ENCODE measurements around the gene IGLL1. TPM values are rescaled to one million over a fixed set of nuclear protein-coding genes. Genes with fewer than 3 reads are reported as not detected.
A peak's percentile ranks its signal among the peaks of the same experiment; 100 is the strongest.
"Not testable (repeated sequence)": the region's sequence is repeated elsewhere in the genome, so short reads cannot be mapped to it uniquely, and the experiment has no call there.

The IGLL1 gene
- total and polyA plus RNA-seq, 4 donors: 0.28 to 1.1 (median 0.33) TPM; not detected in 1

DNA sequence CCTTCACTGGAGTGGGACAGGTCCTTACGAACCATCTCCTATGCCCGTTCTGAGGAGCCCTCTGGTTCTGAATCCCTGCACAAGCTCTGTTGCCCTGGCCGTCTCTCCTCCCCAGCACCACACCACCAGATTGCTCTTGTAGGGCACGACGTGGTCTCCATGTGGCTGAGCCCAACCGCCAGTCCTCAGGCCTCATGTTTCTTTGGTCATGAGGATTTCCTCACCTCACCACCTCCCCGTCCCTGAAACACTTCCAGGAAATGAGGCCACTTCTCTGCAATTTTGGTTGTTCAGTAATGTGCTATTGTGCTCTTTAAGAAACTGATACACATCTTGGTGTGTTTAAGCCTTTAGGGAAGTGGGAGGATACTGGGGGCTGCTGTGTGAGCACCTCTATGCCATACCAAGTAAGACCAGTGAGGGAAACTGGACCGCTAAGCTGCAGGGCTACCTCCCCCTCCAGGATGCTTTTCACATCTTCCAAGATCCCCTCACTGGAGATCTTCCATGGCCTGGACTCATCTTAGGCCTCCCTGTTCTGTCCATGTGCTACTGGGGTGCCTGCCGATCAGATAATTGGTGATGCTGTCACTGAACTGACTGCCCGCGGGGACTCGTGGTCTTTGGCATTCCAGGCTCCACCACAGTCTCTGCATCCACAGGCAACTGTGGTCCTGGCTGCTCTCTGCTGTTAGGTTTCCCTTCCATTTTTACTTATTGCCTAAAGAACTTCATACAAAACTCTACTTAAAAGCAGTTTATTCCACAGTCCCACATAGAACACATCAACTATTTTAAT lies 30.1 kb upstream of the IGLL1 start:
- DNase-seq (ENCODE audit: low read depth in 4 of 6, low spot score in 6 of 6): no peak
- Histone ChIP-seq H3K27me3 (ENCODE audit: control insufficient read depth, insufficient read depth, low read length) (no peaks in the 10 kb centered on the region), H3K9me3 (ENCODE audit: control insufficient read depth, insufficient read depth, low read length) (no peaks in the 10 kb centered on the region), H3K36me3 (ENCODE audit: control insufficient read depth, insufficient read depth, low read length) (peaks cover 21% of the 10 kb centered on the region), H3K4me1 (ENCODE audit: control insufficient read depth, insufficient read depth, low read length) (no peaks in the 10 kb centered on the region), H3K27ac (ENCODE audit: low read depth, low read length) (no peak overlapping the region), H3K4me3 (ENCODE audit: low read depth, low read length) (no peak overlapping the region)
- WGBS (ENCODE audit: insufficient coverage): 81% methylated on average over 9 of the region's 12 CpGs

DNA sequence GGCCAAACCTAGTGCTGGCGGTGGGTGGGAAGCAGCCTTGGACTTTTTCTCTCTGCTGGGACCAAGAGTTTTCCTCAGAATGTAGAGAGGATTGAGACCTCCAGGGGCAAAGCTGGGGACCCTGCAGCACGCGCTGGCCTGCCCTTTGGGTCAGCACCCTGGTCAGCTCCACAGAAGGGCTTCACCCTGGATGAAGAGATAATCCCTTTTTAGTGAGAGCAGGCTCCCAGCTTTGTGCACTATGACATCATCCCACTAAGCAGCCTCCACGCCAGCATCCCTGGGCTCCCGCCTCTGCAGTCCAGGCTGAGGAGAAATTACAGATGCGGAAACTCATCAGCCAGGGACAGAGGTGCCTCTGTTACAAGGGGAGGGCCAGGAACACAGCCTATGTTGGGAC lies 28.5 kb upstream of the IGLL1 start:
- Histone ChIP-seq H3K27me3 (ENCODE audit: control insufficient read depth, insufficient read depth, low read length) (no peaks in the 10 kb centered on the region), H3K4me1 (ENCODE audit: control insufficient read depth, insufficient read depth, low read length) (no peaks in the 10 kb centered on the region), H3K4me3 (ENCODE audit: low read depth, low read length) (no peak overlapping the region), H3K36me3 (ENCODE audit: control insufficient read depth, insufficient read depth, low read length) (peaks cover 21% of the 10 kb centered on the region), H3K27ac (ENCODE audit: low read depth, low read length) (no peak overlapping the region), H3K9me3 (ENCODE audit: control insufficient read depth, insufficient read depth, low read length) (no peaks in the 10 kb centered on the region)
- 44% methylated on average over 4 of the region's 6 CpGs for WGBS (ENCODE audit: insufficient coverage)
- peak in 1 of 6 donors; percentile 3 for DNase-seq (ENCODE audit: low read depth in 4 of 6, low spot score in 6 of 6)

DNA sequence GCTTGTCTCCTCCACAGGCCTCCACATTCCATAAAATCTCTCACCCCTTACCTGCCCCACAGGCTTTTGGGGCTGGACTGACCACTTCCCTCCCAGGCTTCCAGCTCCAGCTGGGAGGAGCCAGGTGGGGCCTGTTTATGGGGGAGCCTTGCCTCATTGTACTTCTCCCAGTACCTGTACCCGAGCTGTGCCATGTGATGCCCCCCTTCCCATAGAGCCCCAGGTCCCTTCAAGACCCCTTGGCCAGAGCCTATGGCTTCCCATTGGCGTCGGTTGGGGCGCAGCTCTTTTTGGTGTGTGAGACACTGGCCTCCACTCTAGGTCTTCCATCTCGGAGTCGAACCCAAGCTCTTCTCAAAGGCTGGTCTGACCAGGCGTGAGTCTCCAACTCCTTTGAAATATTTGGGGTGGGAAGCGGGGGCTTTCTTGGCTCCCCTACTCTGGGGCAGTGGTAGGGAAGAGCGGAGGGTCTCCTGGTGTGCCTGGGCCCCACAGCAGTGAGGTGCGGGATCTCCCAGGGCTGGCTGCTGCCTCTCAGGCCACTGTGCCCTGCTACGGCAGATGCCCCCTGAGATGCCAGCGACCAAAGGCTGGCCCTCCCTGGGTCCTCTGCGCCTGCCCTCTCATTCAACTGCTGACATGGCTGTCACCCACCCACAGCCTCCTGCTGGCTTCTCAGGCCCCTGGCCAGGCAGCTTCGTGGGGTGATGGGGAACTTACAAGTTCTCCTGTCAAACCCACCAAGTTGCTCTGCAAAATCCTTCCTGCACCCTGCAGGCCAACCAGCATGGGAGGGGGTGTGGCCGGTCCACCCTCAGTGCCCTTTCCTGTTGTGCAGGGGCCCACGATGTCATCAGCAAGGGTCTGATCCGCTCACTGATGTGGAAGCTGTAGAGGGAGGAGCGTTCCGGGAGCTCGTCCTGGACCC lies 26.4 kb upstream of the IGLL1 start:
- 88% methylated on average over 15 of the region's 20 CpGs for WGBS (ENCODE audit: insufficient coverage)
- Histone ChIP-seq H3K27ac (ENCODE audit: low read depth, low read length) (no peak overlapping the region), H3K27me3 (ENCODE audit: control insufficient read depth, insufficient read depth, low read length) (no peaks in the 10 kb centered on the region), H3K4me1 (ENCODE audit: control insufficient read depth, insufficient read depth, low read length) (no peaks in the 10 kb centered on the region), H3K4me3 (ENCODE audit: low read depth, low read length) (no peak overlapping the region), H3K36me3 (ENCODE audit: control insufficient read depth, insufficient read depth, low read length) (peaks cover 21% of the 10 kb centered on the region), H3K9me3 (ENCODE audit: control insufficient read depth, insufficient read depth, low read length) (no peaks in the 10 kb centered on the region)
- no peak for DNase-seq (ENCODE audit: low read depth in 4 of 6, low spot score in 6 of 6)

DNA sequence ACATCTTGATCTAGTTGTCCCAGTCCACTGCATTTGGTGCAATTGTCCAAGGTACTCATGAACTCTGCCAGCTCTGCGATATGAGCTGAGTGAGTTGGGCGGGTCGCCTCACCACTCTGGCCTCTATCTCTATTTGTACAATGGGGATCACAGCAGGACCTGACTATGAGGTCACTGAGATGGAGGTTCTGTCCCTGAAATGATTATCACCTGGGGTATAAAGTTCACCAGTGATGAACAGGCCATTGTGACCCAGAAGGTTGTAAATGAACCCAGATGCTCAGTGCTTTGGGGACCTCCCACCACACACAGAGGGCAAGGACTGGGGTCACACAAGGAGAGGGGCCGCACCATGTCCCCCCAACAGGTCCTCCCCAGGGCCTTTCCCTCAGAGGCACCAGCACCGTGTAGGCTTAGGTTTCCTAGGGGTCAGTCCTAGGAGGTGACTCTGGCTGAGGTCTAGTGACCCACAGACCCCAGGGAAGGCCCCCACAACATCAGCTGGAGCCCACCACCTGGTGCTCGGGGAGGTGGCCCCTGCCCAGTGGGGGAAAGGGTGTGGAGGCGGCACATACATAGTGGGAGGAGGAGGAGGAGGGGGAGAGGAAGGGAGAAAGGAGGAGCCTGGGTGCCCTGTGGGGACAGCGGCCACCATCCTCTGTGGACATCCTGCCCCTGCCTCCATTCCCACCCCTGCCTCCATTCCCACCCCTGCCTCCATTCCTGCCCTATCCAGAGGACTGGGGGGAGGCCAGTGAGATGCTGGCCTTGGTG lies 25.0 kb upstream of the IGLL1 start:
- WGBS (ENCODE audit: insufficient coverage): no CpG with 5 or more reads among the region's 8 CpGs
- no peak overlapping the region for H3K27ac ChIP-seq (ENCODE audit: low read depth, low read length)
- no peaks in the 10 kb centered on the region for H3K4me1 ChIP-seq (ENCODE audit: control insufficient read depth, insufficient read depth, low read length)
- H3K9me3 ChIP-seq (ENCODE audit: control insufficient read depth, insufficient read depth, low read length): no peaks in the 10 kb centered on the region
- no peak for DNase-seq (ENCODE audit: low read depth in 4 of 6, low spot score in 6 of 6)
- H3K27me3 ChIP-seq (ENCODE audit: control insufficient read depth, insufficient read depth, low read length): no peaks in the 10 kb centered on the region
- H3K4me3 ChIP-seq (ENCODE audit: low read depth, low read length): no peak overlapping the region
- peaks cover 21% of the 10 kb centered on the region for H3K36me3 ChIP-seq (ENCODE audit: control insufficient read depth, insufficient read depth, low read length)

DNA sequence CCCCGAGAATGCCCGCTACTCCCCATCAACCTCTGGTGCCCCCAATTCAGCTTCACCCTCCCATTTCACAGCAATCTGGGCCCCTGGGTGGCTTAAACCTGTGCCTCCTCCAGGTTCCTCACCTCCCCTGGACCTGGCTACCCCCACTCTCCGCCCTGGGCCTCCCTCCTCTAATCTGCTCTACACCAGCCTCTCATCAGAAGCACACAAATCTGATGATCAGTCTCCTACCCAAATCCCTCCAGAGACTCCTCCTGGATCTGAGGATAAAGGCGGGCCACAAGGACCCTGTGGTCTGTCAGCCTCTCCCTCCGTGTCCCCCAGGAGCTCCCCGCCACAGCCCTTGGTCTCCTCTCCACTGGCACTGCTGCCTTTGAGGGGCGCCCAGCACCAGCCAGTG lies 23.2 kb upstream of the IGLL1 start:
- Histone ChIP-seq H3K36me3 (ENCODE audit: control insufficient read depth, insufficient read depth, low read length) (peaks cover 16% of the 10 kb centered on the region), H3K4me1 (ENCODE audit: control insufficient read depth, insufficient read depth, low read length) (no peaks in the 10 kb centered on the region), H3K27ac (ENCODE audit: low read depth, low read length) (no peak overlapping the region), H3K9me3 (ENCODE audit: control insufficient read depth, insufficient read depth, low read length) (no peaks in the 10 kb centered on the region), H3K27me3 (ENCODE audit: control insufficient read depth, insufficient read depth, low read length) (no peaks in the 10 kb centered on the region), H3K4me3 (ENCODE audit: low read depth, low read length) (no peak overlapping the region)
- 85% methylated on average over 7 of the region's 7 CpGs for WGBS (ENCODE audit: insufficient coverage)
- DNase-seq (ENCODE audit: low read depth in 4 of 6, low spot score in 6 of 6): no peak

DNA sequence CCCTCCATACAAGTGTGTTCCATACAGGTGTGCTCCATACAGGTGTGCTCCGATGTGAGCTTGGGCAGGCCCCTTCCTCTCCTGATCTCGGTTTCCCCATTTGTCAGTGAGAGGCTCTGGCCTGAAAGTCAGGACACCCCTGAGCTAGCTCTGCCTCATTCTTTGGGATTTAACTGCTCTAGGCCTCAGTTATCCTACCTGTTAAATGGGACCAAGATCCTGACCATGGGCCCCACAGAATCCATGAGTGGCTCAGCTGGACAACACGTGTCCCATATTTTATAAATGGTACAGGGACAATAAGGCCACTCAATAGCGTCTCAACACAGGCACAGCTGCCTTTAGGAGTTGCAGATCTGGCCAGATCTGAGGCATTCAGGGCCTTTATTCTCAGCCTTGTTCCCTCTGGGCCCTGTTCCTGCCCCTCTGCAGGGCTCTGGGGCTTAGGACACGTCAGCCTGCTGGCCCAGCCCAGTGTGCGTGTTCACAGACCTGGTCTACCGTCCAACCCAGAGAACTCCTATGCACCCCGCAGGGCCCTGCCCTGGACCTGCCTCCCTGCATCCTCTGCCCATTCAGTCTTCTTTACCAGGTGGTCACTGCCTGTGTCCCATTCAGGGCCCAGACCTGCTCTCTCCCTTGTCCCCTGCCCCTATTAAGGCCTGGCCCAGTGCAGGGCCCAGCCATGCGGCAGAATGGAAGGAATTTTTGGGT lies 18.9 kb upstream of the IGLL1 start:
- Histone ChIP-seq H3K27ac (ENCODE audit: low read depth, low read length) (no peak overlapping the region), H3K36me3 (ENCODE audit: control insufficient read depth, insufficient read depth, low read length) (no peaks in the 10 kb centered on the region), H3K4me1 (ENCODE audit: control insufficient read depth, insufficient read depth, low read length) (no peaks in the 10 kb centered on the region), H3K4me3 (ENCODE audit: low read depth, low read length) (no peak overlapping the region), H3K9me3 (ENCODE audit: control insufficient read depth, insufficient read depth, low read length) (no peaks in the 10 kb centered on the region), H3K27me3 (ENCODE audit: control insufficient read depth, insufficient read depth, low read length) (no peaks in the 10 kb centered on the region)
- no peak for DNase-seq (ENCODE audit: low read depth in 4 of 6, low spot score in 6 of 6)
- 92% methylated on average over 8 of the region's 9 CpGs for WGBS (ENCODE audit: insufficient coverage)

DNA sequence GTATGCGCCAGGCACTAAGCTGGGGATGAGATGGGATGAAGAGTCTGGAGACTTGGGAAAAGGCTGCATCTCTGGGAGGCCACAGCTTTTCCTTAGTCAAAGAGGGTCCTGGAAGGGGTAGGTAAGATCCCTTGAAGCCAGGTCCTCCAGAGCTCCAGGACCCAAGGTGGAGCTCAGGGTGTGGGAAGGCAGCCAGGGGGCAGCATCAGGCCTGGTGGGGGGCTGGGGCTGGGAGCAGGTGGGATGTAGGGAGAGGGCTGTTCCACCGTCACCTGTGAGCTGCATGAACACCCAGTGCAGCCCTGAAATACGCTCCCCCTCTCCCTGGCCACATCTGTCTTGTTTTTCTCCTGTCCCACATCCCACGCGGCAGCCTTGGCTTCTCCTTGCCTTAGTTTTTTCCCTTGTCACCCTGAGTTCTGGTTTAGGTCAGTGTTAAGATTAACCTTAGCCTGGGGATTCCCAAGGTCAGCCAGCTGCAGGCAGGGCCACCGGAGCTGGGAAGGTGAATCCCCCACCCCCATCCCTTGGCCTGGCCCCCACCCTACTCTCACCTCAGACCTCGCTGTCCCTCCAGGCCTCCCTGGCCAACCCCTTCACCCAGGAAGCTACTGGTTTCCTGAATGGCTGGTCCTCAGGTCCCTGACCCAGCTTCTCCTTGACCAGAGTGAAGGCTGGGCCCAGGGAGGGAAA lies 17.6 kb upstream of the IGLL1 start:
- H3K9me3 ChIP-seq (ENCODE audit: control insufficient read depth, insufficient read depth, low read length); DNase-seq (ENCODE audit: low read depth in 4 of 6, low spot score in 6 of 6); H3K27ac ChIP-seq (ENCODE audit: low read depth, low read length); H3K4me1 ChIP-seq (ENCODE audit: control insufficient read depth, insufficient read depth, low read length); H3K4me3 ChIP-seq (ENCODE audit: low read depth, low read length); H3K36me3 ChIP-seq (ENCODE audit: control insufficient read depth, insufficient read depth, low read length); H3K27me3 ChIP-seq (ENCODE audit: control insufficient read depth, insufficient read depth, low read length): not testable (repeated sequence)
- WGBS (ENCODE audit: insufficient coverage): no CpG with 5 or more reads among the region's 7 CpGs

DNA sequence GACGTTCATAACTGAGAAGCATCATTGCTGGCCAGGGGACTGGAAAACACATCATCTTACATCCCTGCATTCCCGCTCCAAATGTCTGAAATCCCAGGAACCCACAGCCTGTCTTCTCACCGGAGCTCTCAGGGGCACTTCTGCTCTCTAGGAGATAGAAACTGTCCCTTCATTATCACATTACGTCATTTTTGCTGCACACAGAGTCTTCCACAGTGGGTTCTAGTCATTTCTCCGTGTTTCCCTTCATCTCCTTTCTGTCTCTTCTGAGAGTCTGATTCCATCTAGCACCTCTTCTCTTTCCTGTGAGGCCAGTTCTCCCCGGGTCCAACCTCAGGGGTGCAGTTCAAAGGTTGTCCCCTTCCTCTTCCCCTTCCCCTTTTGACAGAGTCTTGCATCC lies 15.8 kb upstream of the IGLL1 start:
- H3K9me3 ChIP-seq (ENCODE audit: control insufficient read depth, insufficient read depth, low read length); H3K36me3 ChIP-seq (ENCODE audit: control insufficient read depth, insufficient read depth, low read length); H3K4me3 ChIP-seq (ENCODE audit: low read depth, low read length); H3K27ac ChIP-seq (ENCODE audit: low read depth, low read length); DNase-seq (ENCODE audit: low read depth in 4 of 6, low spot score in 6 of 6); H3K4me1 ChIP-seq (ENCODE audit: control insufficient read depth, insufficient read depth, low read length); H3K27me3 ChIP-seq (ENCODE audit: control insufficient read depth, insufficient read depth, low read length): not testable (repeated sequence)
- WGBS (ENCODE audit: insufficient coverage): 65% methylated on average over 5 of the region's 6 CpGs
